GM20000 (cell line): ENCODE data around the gene CCDC57.

Experiments
- DNase-seq: peaks from one replicate; pipeline ENCODE4 v3.0.0; 2012; ENCODE audit warnings: low spot score
- CTCF ChIP-seq: IDR thresholded peaks from 2 replicates; pipeline ENCODE4 v1.5.1; 2012; ENCODE audit warnings: mild to moderate bottlenecking, control low read depth; ENCODE audit errors: extremely low read depth, missing control alignments

Gene CCDC57

GRCh38 chr17:82092628-82092994, 120.0 kb downstream of the CCDC57 start:
- no peak for TF ChIP-seq CTCF
- DNase-seq, result no peak

- no peak for DNase-seq
- no peak for TF ChIP-seq CTCF
These were observed 120.5 kb downstream of the CCDC57 start for GRCh38 chr17:82092094-82092586.

GRCh38 chr17:82091264-82092066, 121.2 kb downstream of the CCDC57 start:
- no peak for TF ChIP-seq CTCF

GRCh38 chr17:82090549-82091263, 121.9 kb downstream of the CCDC57 start:
- no peak for TF ChIP-seq CTCF
- no peak for DNase-seq

More at GRCh38 chr17:82091264-82092066, 121.2 kb downstream of the CCDC57 start:
- no peak for DNase-seq

- no peak for DNase-seq
- no peak for TF ChIP-seq CTCF
These were observed 122.7 kb downstream of the CCDC57 start for GRCh38 chr17:82089723-82090548.

- DNase-seq, result no peak
- no peak for TF ChIP-seq CTCF
These were observed 123.6 kb downstream of the CCDC57 start for GRCh38 chr17:82088838-82089722.
